Measurements from ENCODE around the gene CWC27.

DNA sequence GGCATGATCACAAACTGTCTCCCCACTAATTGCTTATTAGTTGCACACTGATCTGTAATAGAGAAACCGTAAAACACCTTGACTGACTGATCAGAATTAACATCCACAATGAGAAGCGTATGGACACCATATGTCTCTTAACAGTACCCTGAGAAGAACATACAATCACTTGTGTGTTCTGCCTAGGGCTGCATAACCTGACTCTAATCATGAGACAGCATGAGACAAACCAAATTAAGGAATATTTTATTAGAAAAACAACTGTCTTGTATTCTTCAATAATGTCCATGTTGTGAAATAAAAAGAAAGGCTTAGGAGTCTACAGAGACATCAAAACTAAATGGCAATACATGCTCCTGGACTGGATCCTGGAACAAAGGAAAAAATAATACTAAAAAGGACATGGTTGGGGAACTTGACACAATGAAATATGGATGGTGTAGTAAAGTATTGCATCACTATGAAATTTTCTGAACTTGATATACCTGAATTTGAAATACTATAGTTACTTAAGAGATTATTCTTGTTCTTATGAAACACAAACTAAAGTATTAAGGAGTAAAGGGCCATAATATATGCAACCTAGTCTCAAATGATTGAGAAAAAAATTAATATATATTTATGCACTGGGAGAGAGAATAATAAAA is 162.1 kb downstream of the CWC27 start:
- TF ChIP-seq, protein P1, sequence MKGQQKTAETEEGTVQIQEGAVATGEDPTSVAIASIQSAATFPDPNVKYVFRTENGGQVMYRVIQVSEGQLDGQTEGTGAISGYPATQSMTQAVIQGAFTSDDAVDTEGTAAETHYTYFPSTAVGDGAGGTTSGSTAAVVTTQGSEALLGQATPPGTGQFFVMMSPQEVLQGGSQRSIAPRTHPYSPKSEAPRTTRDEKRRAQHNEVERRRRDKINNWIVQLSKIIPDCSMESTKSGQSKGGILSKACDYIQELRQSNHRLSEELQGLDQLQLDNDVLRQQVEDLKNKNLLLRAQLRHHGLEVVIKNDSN (CRISPR knock-in tag; IDR thresholded peaks at IDR 0.05): no peak
- TF ChIP-seq, protein P2, sequence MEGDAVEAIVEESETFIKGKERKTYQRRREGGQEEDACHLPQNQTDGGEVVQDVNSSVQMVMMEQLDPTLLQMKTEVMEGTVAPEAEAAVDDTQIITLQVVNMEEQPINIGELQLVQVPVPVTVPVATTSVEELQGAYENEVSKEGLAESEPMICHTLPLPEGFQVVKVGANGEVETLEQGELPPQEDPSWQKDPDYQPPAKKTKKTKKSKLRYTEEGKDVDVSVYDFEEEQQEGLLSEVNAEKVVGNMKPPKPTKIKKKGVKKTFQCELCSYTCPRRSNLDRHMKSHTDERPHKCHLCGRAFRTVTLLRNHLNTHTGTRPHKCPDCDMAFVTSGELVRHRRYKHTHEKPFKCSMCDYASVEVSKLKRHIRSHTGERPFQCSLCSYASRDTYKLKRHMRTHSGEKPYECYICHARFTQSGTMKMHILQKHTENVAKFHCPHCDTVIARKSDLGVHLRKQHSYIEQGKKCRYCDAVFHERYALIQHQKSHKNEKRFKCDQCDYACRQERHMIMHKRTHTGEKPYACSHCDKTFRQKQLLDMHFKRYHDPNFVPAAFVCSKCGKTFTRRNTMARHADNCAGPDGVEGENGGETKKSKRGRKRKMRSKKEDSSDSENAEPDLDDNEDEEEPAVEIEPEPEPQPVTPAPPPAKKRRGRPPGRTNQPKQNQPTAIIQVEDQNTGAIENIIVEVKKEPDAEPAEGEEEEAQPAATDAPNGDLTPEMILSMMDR (IDR thresholded peaks at IDR 0.05 in 2 of 3, conservative IDR thresholded peaks at IDR 0.05 in 1 of 3; ENCODE audit: insufficient read depth in 2 of 3, low read depth in 1 of 3, low read length in 3 of 3): no peak
- TF ChIP-seq SIN3A (IDR thresholded peaks at IDR 0.05; ENCODE audit: borderline replicate concordance in 2 of 2, control insufficient read depth in 1 of 2, low read depth in 2 of 2, low read length in 2 of 2) (no peak), ZBTB8A (IDR thresholded peaks at IDR 0.05; ENCODE audit: partially characterized antibody) (no peak), POLR2AphosphoS5 (IDR thresholded peaks at IDR 0.05; ENCODE audit: control insufficient read depth, insufficient read depth, low read depth, low read length) (no peak), RAD21 (CRISPR knock-in tag; conservative IDR thresholded peaks at IDR 0.05 in 1 of 2, IDR thresholded peaks at IDR 0.05 in 1 of 2) (no peak), NBN (IDR thresholded peaks at IDR 0.05; ENCODE audit: low read depth) (no peak), TAF9B (IDR thresholded peaks at IDR 0.05; ENCODE audit: partially characterized antibody) (no peak), ZNF143 (CRISPR knock-in tag; IDR thresholded peaks at IDR 0.05) (no peak), POLR2A (conservative IDR thresholded peaks at IDR 0.05) (no peak), NFYB (IDR thresholded peaks at IDR 0.05; ENCODE audit: extremely low read depth, insufficient read length) (no peak), SIRT6 (IDR thresholded peaks at IDR 0.05; ENCODE audit: low read depth, low read length) (no peak)
- TF ChIP-seq, protein P3, sequence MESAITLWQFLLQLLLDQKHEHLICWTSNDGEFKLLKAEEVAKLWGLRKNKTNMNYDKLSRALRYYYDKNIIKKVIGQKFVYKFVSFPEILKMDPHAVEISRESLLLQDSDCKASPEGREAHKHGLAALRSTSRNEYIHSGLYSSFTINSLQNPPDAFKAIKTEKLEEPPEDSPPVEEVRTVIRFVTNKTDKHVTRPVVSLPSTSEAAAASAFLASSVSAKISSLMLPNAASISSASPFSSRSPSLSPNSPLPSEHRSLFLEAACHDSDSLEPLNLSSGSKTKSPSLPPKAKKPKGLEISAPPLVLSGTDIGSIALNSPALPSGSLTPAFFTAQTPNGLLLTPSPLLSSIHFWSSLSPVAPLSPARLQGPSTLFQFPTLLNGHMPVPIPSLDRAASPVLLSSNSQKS (CRISPR knock-in tag; IDR thresholded peaks at IDR 0.05): no peak

Data from K562 (cell line).